ENCODE measurements around the gene DDX53. TPM values are rescaled to one million over a fixed set of nuclear protein-coding genes. Genes with fewer than 3 reads are reported as not detected.

Gene DDX53
- total RNA-seq, 2 experiments from 2014 or later = not detected

GRCh38 chrX:22963196-22963595, 36.6 kb upstream of the DDX53 start:
- Histone ChIP-seq H3K9me2 (ENCODE audit: insufficient read depth, low read length) (no peaks in the 10 kb centered on the region), H3K36me3 (ENCODE audit: insufficient read depth, low read length) (no peaks in the 10 kb centered on the region), H3K4me1 (ENCODE audit: insufficient read depth, low read length, poor library complexity, severe bottlenecking) (no peaks in the 10 kb centered on the region), H2AFZ (ENCODE audit: low read length) (no peak overlapping the region), H3K27ac (ENCODE audit: low read depth, low read length, poor library complexity, severe bottlenecking) (no peak overlapping the region), H3K4me2 (ENCODE audit: low read length) (no peak overlapping the region), H3K79me2 (ENCODE audit: insufficient read depth, low read depth, low read length) (no peaks in the 10 kb centered on the region), H4K20me1 (ENCODE audit: insufficient read depth, low read length) (no peaks in the 10 kb centered on the region), H3K4me3 (ENCODE audit: low read depth, low read length, poor library complexity, severe bottlenecking) (no peak overlapping the region), H3K9me3 (ENCODE audit: low read length) (no peaks in the 10 kb centered on the region)
- intact Hi-C loops (cut with micrococcal nuclease; ENCODE audit: unreplicated experiment) = no loop called here
- ChIA-PET POLR2A (no interaction called here), CTCF (ENCODE audit: unreplicated experiment) (no interaction called here)
- TF ChIP-seq, protein P1, sequence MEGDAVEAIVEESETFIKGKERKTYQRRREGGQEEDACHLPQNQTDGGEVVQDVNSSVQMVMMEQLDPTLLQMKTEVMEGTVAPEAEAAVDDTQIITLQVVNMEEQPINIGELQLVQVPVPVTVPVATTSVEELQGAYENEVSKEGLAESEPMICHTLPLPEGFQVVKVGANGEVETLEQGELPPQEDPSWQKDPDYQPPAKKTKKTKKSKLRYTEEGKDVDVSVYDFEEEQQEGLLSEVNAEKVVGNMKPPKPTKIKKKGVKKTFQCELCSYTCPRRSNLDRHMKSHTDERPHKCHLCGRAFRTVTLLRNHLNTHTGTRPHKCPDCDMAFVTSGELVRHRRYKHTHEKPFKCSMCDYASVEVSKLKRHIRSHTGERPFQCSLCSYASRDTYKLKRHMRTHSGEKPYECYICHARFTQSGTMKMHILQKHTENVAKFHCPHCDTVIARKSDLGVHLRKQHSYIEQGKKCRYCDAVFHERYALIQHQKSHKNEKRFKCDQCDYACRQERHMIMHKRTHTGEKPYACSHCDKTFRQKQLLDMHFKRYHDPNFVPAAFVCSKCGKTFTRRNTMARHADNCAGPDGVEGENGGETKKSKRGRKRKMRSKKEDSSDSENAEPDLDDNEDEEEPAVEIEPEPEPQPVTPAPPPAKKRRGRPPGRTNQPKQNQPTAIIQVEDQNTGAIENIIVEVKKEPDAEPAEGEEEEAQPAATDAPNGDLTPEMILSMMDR (conservative IDR thresholded peaks at IDR 0.05; ENCODE audit: low read length) = no peak
- TF ChIP-seq EZH2phosphoT487 (IDR thresholded peaks at IDR 0.05; ENCODE audit: borderline replicate concordance, low read depth, low read length) = no peak
- no peak for DNase-seq (ENCODE audit: low spot score)
- BruUV-seq (replicated peaks) = no TSS peak

GRCh38 chrX:22968494-22968893, 31.3 kb upstream of the DDX53 start:
- DNase-seq (ENCODE audit: low spot score) = no peak
- Histone ChIP-seq H4K20me1 (ENCODE audit: insufficient read depth, low read length) (no peaks in the 10 kb centered on the region), H3K4me2 (ENCODE audit: low read length) (no peak overlapping the region), H3K79me2 (ENCODE audit: insufficient read depth, low read depth, low read length) (no peaks in the 10 kb centered on the region), H3K4me1 (ENCODE audit: insufficient read depth, low read length, poor library complexity, severe bottlenecking) (no peaks in the 10 kb centered on the region), H3K36me3 (ENCODE audit: insufficient read depth, low read length) (no peaks in the 10 kb centered on the region), H3K9me3 (ENCODE audit: low read length) (no peaks in the 10 kb centered on the region), H2AFZ (ENCODE audit: low read length) (no peak overlapping the region), H3K27ac (ENCODE audit: low read depth, low read length, poor library complexity, severe bottlenecking) (no peak overlapping the region), H3K4me3 (ENCODE audit: low read depth, low read length, poor library complexity, severe bottlenecking) (no peak overlapping the region), H3K9me2 (ENCODE audit: insufficient read depth, low read length) (no peaks in the 10 kb centered on the region)
- TF ChIP-seq EZH2phosphoT487 (IDR thresholded peaks at IDR 0.05; ENCODE audit: borderline replicate concordance, low read depth, low read length) = no peak
- TF ChIP-seq, protein P1 (conservative IDR thresholded peaks at IDR 0.05; ENCODE audit: low read length) = no peak
- no TSS peak for BruUV-seq (replicated peaks)
- ChIA-PET POLR2A (no interaction called here), CTCF (ENCODE audit: unreplicated experiment) (interaction anchor here (0.6 kb wide), 1 partner anchor 16 kb away, joined by 3 read pairs; no protein-coding TSS in a partner anchor)
- intact Hi-C loops (cut with micrococcal nuclease; ENCODE audit: unreplicated experiment) = no loop called here

DNA sequence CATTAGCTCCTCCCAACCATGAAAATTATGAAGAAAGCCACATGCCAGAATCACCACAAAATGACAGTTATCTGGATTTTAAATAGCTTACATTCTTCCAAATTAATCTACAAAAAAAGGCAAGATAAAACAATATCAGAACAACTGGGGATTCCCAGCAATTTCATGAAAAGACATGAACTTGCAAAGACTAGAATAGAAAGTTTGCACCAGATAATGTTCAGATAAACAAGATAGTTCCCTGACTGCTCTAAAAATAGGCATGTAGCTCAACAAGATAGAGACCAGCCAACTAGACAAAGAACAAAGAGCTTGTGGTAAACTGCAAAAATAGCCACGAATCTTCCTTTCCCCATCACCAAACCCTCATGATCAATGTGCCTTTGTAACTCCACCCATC, 30.3 kb upstream of the DDX53 start:
- no peak for TF ChIP-seq EZH2phosphoT487 (IDR thresholded peaks at IDR 0.05; ENCODE audit: borderline replicate concordance, low read depth, low read length)
- TF ChIP-seq, protein P1 (conservative IDR thresholded peaks at IDR 0.05; ENCODE audit: low read length) = no peak
- POLR2A ChIA-PET = no interaction called here

More for the DNA sequence above, 30.3 kb upstream of the DDX53 start:
- Histone ChIP-seq H3K9me3 (ENCODE audit: low read length) (no peaks in the 10 kb centered on the region), H3K9me2 (ENCODE audit: insufficient read depth, low read length) (no peaks in the 10 kb centered on the region), H4K20me1 (ENCODE audit: insufficient read depth, low read length) (no peaks in the 10 kb centered on the region), H3K4me1 (ENCODE audit: insufficient read depth, low read length, poor library complexity, severe bottlenecking) (no peaks in the 10 kb centered on the region), H3K27ac (ENCODE audit: low read depth, low read length, poor library complexity, severe bottlenecking) (no peak overlapping the region), H3K4me2 (ENCODE audit: low read length) (no peak overlapping the region), H3K79me2 (ENCODE audit: insufficient read depth, low read depth, low read length) (no peaks in the 10 kb centered on the region), H3K36me3 (ENCODE audit: insufficient read depth, low read length) (no peaks in the 10 kb centered on the region), H3K4me3 (ENCODE audit: low read depth, low read length, poor library complexity, severe bottlenecking) (no peak overlapping the region), H2AFZ (ENCODE audit: low read length) (no peak overlapping the region)
- DNase-seq (ENCODE audit: low spot score) = no peak
- CTCF ChIA-PET (ENCODE audit: unreplicated experiment) = no interaction called here
- BruUV-seq (replicated peaks) = no TSS peak
- intact Hi-C loops (cut with micrococcal nuclease; ENCODE audit: unreplicated experiment) = no loop called here
